ENCODE data around the gene SFTPA1.
"Not testable (repeated sequence)": the region's sequence is repeated elsewhere in the genome, so short reads cannot be mapped to it uniquely, and the experiment has no call there.

The SFTPA1 gene

DNA sequence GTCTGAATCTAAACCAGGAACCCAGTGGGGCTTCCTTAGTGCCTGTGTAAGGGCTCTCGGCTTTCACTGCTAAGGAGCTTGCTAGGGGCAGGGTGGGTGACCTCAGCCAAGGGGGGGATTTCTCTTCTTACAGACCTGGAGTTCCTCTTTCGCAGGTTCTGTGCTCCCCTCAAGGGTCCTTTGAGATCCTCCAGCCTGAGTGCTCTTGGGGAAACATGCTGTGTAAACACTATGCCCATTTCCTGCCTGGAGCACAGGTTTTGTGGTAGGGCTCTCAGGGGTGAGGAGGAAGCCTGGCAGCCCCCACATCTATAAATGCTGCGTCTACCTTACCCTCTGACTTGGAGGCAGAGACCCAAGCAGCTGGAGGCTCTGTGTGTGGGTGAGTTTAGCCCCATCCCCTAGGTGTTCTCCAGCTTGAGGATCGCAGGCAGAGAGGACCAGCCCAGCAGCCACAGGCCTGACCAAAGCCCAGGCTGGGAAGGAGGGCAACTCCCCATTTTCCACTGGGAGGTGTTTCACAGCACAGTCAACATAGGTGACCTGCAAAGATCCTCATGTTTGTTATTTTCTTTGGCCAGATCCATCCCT, at the start of gene SFTPA1:
TSS of gene SFTPA1 (plus strand) at position 339 of the 591 bp plus-strand sequence. CDS start 887 bp downstream, outside the sequence.
- DNase-seq: peak; percentile 6

DNA sequence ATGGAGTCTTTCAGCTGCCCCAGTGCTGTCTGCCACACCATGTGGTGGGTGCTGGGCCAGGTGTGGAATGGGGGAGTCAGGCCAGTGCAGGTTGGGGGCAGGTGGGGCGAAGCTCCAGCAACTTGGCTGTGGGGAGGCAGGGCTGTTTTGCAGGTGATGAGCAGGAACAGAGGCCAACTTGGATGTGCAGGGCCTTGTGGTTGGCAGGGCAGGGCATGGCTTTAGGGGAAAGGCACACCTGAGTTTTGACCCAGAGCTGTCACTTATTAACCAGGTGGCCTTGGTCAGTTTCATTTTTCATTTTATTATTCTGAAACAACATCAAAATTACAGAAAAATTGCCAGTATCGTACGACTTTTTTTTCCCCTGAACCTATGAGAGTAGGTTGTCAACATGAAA, 49.5 kb upstream of the SFTPA1 start:
- DNase-seq: no peak

DNA sequence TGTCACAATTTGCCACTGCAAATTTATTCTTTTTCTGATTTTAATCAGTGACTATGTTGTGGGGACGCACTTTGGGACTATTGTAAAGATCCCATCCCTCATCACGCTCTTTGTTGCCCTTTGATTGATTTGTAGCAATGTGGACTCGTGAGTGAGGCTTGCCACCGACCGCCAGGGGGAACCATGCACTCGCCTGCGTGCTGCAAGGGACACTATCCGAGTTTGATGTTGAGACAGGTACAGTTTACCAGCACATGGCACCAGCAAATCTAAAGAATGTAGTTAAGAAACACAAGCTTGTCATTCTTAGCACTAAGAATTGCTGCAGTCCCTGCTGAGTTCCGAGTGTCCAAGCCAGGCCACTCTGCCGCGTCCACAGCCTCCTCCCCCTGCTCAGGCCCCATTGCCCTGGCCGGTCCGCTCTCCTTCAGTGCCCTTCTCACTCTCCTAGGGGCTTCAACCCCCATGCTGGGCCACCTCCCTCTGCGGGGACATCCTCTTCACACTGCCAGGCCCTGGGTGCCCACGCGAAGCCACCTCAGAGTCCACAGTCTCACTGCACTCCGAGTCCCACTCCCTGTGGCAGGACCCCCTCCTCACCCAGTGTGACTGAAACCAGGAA, 48.5 kb upstream of the SFTPA1 start:
- peak; percentile 47 for DNase-seq

DNA sequence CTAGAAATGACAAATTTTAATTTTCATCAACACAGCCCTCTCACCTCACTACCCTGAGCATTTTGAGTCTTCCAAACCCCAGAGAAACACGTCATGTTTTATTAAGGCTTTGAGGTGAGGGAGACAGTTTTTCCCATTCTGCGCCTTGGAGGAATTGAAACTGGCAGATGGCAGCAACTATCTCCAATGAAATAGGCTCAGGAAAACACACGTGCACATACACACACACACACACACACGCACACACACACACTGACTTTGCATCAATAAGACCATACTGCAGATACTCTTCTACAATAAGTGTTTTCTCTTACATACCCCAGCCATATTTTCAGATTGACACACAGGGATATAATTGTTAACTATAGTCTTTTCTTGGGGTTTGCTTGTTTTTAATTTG, 47.3 kb upstream of the SFTPA1 start:
- no peak for DNase-seq

DNA sequence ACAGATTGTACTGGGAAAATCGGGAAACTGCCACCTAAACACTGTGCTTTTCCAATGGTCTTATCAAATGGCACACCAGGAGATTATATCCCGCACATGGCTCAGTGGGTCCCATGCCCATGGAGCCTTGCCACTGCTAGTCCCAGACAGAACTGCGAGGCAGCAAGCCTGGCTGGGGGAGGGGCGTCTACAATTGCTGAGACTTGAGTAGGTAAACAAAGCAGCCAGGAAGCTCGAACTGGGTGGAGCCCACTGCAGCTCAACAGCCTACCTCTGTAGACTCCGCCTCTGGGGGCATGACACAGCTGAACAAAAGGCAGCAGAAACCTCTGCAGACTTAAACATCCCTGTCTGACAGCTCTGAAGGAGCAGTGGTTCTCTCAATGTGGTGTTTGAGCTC, 40.1 kb upstream of the SFTPA1 start:
- DNase-seq: peak; percentile 29

DNA sequence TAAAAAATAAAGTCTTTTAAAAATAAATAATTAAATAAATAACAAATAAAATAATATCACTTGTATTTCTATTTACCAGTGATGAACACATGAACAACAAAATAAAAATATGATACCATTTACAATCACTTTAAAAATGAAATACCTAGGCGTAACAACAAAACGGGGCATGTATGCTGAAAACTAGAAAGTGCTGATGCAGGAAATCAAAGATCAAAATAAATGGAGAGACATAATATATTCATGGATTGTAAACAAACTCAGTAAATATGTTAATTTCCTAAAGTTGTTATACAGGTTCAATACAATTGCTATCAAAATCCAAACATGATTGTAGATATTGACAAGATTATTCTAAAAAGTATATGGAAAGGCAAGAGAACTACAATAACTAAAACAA, 31.4 kb upstream of the SFTPA1 start:
- DNase-seq: no peak

DNA sequence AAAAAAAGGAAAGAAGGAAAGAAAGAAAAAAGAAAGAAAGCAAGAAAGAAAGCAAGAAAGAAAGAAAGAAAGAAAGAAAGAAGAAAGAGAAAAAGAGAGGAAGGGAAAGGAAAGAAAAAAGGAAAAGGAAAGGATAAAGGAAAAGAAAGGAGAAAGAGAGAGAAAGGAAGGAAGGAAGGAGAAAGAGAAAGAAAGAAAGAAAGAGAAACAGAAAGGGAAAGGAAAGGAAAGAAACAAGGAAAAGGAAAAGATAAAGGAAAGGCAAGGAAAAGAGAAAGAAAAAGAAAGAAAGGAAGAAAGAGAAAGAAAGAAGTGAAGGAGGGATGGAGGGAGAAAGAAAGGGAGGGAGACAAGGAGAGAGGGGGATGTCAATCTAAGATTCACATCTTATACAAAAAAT, 29.7 kb upstream of the SFTPA1 start:
- no peak for DNase-seq

DNA sequence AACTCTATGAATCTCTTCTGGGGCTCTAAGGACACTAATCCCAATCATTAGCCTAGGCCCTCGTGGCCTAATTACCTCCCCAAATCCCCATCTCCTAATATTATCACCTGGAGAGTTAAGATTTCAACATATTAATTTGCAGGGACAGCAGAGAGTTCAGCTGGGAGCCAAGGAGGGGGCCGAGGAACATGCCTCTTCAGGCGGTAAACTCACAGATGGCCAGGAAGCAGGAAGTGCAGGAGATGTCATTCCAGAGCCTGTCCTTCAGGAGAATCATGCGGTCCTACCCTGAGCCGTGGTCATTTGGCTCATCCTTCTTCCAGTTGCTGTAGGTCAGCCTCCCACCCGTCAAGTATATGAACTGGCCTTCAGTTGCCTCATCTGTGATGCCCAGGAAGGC, 28.6 kb upstream of the SFTPA1 start:
- no peak for DNase-seq

DNA sequence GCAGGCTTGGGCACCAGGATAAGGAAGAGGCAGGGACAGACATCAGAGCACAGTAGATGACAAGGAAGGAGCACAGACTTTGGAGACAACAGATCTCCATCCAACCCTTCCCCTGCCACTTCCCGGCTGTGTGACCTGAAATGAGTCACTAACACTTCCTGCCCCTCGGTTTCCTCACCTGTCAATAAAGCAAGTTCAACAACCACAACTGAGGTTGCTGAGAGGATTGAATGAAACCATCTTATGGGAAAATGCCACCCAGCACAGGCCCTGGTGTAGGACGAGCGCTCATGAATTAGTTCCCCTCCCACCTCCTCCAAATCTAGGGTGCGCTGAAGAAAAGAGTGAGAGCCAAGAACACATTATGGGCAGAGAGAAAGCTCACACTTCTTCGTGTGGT, 27.8 kb upstream of the SFTPA1 start:
- not testable (repeated sequence) for DNase-seq

DNA sequence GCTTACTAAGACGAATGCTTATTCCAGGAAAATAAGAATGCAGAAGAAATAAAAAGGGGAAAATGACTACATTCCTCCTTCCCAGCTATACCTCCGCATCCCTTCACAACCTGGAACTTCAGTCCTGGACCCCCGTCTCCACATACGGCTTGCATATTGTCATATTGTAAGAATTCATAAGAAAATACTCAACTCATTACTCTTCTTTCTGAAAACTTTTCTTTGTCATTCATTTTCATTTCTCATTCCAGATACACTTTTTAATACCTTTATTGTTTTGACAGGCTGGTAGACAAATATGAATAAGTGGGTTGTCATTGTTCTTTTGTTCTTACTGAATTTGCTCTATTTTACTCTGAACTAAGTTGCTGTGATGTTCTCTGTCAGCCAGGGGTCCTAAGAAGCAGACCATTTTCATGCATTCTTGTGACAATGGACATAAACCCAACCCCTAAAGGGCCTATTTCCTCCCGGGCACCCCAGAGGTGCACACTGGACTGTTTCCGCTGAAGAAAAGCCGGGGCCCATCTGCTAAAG, 27.2 kb upstream of the SFTPA1 start:
- DNase-seq: no peak

DNA sequence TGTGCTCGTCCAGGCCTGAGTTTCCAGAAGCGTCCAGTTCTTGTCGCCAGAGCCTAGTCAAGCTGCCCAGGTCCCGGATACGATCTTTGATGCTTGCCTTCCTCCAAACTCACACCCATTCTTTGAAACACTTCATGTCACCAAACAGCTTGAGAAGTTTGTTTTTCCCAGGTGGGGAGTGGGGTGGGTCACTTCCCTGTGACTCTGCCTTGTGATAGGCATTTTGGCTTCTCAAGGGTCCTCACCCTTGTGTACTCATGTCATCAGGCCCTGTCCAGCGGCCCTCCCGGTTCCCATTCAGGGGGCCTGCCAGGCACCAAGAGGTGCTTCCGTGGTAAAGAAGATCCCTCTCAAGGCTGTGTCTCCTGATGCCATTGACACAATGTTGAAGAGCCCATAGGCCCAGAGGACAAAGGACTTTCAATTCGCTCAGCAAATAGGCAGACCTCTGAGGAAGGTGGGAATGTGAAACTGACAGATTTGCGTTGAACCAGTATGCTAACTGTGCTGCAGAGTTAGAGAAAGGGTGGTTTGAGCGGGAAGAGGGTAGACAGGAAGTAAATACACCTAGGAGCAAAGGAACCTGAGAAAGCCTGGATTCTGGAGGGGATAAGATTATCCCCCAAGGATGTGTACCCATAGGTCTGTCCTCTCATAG, 24.7 kb upstream of the SFTPA1 start:
- no peak for DNase-seq

DNA sequence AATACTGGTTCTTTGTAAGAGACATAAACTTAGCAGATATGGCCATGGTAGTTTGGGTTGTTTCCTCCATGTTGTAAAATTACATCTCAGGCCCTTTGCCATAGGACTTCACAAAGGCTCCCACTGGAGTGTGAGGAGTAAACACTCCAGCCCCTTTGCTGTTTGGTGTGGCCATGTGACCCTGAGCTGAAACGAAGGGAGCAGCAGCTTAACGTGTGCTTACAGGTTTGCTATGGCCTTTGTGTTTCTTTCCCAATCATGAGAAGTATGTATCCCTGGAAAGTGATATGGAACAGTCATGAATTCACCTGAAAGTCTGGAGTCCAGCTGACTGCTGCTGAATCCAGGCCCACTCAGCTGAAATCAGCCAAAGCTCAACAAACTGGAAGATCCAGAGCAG, 23.8 kb upstream of the SFTPA1 start:
- DNase-seq: no peak

DNA sequence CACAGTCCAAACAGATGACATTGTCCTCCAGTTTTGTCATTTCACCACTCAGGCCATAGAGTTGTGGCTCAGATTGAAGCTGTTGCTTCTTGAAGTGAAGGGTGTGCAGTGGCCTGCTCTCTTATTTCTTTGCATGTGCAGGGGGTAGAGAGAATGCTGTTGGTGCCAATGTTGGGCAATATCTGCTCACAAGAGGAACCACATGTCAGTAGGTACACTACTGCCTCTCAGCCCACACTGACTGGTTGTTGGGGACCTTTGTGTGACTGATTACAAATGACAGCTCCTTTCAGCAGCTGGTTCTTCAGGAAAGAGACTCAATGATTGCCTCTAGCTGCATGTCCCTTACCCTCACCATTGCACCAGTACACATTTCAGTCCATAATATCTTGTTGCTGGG, 21.9 kb upstream of the SFTPA1 start:
- no peak for DNase-seq

DNA sequence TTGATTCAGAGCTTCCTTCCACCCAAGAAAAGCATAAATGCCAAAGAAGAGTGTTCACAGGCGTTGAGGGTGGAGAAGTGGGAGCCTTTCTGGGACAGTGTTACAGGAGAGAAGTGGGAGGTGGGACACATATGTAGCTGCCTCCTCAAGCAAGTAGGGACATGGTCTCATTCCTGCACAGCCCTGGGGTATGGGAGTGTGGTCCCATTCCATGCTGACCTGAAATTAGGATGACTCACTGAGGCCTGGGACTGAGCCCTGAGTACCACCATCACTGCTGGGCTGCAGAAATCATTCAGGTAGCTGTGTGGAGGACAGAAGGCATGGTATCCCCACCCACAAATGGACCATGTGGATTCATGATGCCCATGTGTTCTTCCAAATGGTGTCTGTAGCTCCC, 17.4 kb upstream of the SFTPA1 start:
- no peak for DNase-seq

DNA sequence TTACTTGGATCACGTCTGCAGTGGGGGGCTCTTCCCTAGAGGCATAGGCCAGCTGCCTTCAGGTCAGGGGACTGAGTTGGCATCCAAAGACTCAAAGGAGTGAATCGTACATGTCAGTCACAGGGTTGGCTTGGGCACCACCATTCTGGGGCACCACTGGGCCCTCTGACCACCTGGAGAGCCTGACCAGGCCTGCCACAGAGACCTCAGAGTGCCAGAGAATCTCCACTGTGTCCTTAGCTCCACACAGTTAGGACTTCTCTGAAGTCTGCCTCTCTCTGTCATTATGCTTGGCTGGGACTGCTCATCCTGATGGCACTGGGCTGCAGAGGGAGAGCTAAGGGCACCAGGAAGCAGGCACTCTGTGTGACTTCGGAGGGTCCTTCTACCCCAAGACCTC, 16.2 kb upstream of the SFTPA1 start:
- not testable (repeated sequence) for DNase-seq

DNA sequence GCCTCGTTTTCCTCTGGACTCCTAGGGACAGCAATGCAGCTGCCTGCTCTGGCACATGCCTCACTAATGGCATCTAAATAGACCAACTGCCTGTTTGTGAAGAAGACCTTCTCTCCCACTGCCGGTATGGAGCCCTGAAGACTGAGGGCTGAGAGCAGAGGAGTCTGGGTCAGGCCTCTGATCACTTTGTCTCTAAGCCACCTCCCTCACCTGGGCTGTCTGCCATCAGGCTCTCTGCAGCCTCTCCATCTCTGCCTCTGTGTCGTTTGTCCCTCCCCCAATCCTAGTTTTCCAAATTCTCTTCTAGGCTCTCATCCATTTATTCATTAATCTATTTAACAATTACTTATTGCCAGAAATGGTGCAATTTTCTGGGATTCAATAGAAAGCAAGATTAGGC, 15.2 kb upstream of the SFTPA1 start:
- no peak for DNase-seq

DNA sequence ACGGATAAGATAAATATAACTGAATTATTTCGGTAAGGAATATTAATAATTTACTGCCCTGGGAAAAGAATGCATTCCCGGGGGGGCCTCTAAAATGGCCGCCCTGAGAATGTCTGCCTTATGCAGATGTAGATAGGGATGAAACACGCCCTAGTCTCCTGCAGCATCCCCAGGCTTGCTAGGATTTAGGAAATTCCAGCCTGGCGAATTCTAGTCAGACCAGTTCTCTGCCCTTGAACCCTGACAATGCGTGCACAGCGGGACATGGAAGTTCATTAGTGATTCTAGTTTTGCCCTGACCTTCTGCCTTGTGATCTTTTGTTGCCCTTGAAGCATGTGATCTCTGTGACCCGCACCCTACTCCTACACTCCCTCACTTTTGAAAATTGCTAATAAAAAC, 11.1 kb upstream of the SFTPA1 start:
- DNase-seq: not testable (repeated sequence)

DNA sequence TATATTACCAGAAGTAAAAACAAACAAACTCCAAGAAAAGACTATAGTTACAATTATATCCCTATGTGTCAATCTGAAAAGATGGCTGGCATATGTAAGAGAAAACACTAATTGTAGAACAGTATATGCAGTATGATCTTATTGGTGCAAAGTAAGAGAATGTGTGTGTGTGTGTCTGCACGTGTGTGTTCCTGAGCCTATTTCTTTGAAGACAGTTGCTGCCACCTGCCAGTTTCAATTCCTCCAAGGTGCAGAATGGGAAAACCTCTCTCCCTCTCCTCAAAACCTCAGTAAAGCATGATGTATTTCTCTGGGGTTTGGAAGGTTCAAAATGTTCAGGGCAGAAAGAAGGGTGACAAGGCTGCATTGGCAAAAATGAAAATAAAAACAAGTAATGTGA, 8.8 kb upstream of the SFTPA1 start:
- DNase-seq: no peak

DNA sequence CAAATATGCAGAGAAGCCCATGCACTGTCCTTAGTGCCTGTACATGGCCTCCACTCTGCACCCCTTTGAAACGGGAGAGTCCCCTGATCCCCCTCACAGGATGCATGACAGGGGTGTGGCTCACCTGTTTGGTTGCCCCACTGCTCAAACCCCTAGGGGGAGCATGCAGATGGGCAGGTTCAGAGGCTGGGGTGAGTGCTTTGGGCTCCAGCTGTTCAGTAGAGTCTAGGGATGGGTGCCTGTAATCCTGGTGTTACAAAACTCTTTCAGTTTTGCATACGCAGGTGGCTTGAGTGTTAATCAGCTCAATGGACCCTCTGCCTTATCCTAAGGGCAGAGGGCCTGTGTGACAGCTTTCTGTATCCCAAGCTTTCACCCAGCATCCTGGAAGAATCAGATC, 7.8 kb upstream of the SFTPA1 start:
- no peak for DNase-seq

DNA sequence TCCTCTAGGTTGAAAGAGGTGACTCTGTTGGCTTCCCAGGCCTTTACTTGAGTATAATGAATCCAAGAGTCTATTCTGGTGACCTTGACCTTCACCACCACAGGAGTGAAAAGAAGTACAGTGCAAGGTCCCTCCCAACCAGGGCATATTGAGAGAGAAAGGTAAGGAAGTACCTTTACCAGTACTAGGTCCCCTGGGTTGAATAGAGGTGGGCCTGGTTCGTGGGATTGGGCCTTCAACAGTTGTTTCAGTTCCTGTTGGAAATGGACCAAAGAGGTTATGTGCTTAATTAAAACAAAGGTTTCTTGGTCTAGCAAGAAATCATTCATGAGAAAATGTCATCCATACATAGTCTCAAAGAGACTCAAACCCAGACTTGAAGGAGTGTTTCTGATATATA, 6.4 kb upstream of the SFTPA1 start:
- no peak for DNase-seq

DNA sequence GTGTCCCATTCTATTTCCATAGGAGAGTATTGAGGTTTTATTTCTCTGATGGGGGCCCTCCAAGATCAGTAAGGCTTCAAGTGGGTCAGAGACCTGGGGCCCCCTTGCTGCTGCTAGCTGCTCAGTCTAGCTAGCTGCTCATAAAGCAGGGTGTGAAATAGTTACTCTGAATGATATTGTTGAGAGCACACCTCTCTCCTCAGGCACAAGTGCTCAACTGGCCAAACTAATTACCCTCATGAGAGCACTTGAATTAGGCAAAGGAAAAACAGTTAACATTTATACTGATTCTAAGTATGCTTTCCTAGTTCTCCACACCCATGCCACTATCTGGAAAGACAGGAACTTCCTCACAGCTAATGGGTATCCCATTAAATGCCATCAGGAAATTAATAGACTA, 5.4 kb upstream of the SFTPA1 start:
- DNase-seq: no peak

DNA sequence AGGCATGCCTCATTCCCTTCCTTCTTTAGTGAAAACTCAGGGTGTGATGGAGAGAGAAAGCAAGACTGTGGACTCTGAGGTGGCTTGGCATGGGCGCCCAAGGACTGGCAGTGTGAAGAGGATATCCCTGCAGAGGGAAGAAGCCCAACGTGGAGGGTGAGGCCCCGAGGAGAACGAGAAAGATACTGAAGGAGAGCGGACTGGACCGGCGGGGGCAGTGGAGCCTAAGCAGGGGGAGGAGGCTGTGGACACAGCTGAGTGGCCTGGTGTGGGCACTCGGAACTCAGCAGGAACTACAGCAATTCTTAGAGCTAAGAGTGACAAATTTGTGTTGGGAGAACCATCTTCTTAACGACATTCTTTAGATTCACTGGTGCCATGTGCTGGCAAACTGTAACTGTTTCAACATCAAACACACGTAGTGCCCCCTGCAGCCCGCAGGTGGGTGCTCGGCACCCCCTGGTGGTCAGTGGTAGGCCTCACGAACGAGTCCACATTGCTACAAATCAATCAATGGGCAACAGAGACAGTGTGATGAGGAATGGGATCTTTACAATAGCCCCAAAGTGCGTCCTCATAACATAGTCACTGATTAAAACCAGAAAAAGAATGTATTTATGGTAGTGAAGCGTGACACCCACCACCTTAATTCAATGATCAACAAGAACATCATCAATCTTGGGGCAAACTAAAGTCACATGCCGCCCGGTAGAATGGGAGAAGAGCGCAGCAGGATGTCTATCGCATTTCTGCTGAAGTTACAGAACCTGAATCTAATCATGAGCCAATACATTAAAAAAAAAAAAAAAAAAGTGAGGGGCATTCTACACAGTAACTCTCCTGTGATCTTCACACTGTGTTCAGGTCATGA, 2.0 kb upstream of the SFTPA1 start:
- peak; percentile 12 for DNase-seq

DNA sequence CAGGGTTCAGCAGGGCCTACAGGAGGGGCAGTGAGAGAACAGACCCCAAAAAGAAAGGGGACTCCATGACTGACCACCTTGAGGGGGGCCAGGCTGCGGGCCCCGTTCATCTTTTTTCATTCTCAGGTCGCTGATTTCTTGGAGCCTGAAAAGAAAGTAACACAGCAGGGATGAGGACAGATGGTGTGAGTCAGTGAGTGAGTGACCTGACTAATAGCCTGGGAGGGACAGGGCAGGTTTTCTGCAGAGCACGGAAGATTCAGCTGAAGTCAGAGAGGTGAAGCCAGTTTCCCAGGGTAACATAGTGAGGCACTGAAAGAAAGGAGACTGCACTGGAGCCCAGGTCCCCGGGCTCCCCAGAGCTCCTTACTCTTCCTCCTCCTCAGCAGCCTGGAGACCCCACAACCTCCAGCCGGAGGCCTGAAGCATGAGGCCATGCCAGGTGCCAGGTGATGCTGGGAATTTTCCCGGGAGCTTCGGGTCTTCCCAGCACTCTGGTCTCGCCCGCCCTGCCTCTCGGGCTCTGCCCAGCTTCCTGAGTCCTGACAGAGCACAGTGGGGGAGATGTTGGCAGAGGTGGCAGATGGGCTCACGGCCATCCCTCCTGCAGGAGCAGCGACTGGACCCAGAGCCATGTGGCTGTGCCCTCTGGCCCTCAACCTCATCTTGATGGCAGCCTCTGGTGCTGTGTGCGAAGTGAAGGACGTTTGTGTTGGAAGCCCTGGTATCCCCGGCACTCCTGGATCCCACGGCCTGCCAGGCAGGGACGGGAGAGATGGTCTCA, 646 bp downstream of the SFTPA1 start:
- peak; percentile 31 for DNase-seq
